Measurements from ENCODE around the gene CDK2.
"Not testable (repeated sequence)": the region's sequence is repeated elsewhere in the genome, so short reads cannot be mapped to it uniquely, and the experiment has no call there.

CDK2 gene

DNA sequence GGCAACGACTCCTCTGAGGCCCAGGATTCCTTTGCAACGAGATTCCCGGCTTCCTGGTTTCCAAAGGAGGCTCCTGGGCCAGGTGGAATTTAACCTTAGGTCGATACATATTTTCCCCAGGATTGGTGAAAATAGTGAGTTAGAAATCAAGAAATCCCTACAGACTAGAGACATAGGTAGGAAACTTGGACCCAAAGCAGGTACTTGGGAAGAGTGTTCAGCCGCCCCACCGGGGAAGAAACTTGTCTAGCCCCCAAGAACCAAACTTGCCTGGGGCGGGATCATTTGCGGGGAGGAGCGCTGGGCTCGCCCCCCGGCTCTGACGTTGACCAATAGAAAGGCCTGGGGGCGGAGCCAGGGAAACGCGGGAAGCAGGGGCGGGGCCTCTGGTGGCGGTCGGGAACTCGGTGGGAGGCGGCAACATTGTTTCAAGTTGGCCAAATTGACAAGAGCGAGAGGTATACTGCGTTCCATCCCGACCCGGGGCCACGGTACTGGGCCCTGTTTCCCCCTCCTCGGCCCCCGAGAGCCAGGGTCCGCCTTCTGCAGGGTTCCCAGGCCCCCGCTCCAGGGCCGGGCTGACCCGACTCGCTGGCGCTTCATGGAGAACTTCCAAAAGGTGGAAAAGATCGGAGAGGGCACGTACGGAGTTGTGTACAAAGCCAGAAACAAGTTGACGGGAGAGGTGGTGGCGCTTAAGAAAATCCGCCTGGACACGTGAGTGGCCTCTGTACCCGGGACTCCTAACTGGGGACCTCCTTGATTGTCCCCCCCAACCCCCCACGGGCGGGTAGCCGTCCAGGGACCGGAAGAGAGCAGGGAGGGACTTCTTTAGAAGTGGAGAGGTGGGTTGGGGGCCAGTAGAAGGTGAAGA is at the start of gene CDK2:
Gene CDK2 (plus strand): TSS at position 423 of the 874 bp plus-strand sequence. CDS start 179 bp downstream, at position 602.
- FAIRE-seq, result peak; percentile 41
- peak; percentile 56 for DNase-seq (ENCODE audit: low spot score)

DNA sequence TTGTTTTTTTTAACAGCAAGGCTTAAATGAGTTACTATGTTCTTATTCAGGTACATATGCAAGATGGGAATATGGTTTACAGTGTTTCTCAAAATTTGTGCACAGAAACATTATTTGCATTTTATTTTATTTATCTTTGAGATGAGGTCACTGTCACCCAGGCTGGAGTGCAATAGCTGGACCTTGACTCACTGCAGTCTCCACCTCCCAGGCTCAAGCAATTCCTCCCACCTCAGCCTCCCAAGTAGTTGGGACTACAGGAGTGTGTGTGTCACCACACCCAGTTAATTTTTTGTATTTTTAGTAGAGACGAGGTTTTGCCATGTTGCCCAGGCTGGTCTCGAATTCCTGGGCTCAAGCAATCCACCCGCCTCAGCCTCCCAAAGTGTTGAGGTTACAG is 47.6 kb upstream of the CDK2 start:
- FAIRE-seq, result not testable (repeated sequence)
- DNase-seq (ENCODE audit: low spot score), result peak; percentile 38

DNA sequence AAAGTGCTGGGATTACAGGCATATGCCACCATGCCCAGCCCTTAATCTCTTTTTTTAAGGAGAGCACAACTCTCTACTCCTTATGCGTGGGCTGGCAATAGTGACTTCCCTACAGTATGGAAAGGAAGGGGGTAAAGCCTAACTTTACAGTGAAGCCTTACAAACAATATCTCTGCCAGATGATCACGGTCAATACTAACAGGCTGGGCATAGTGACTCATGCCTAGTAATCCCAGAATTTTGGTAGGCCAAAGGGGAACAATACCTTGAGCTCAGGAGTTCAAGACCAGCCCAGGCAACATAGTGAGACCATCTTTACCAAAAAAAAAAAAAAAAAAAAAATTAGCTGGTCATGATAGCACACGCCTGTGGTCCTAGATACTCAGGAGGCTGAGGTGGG is 44.5 kb upstream of the CDK2 start:
- FAIRE-seq, result no peak
- no peak for DNase-seq (ENCODE audit: low spot score)

GRCh38 chr12:55923648-55924047 is 43.0 kb upstream of the CDK2 start:
- FAIRE-seq, result not testable (repeated sequence)

DNA sequence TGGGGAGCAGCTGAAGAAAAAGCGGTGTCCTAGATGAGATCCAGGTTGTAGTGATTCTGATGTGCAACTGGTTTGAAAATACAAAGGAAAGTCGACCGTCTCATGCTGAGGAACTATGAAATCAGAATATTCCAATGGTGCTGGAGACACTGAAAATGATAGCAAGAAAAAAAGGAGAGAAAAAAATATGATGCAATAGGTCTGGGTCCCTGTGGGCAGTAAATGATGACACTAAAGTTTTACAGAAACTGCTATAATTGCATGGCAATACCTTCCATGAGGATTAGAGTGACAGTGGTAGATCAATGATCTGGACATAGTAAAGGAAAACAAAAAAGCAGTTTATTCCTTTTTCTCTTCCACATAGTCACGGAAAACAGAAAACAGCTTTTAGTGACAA is 41.3 kb upstream of the CDK2 start:
- DNase-seq (ENCODE audit: low spot score), result no peak
- FAIRE-seq, result no peak

More at GRCh38 chr12:55923648-55924047, 43.0 kb upstream of the CDK2 start:
- DNase-seq (ENCODE audit: low spot score), result not testable (repeated sequence)

DNA sequence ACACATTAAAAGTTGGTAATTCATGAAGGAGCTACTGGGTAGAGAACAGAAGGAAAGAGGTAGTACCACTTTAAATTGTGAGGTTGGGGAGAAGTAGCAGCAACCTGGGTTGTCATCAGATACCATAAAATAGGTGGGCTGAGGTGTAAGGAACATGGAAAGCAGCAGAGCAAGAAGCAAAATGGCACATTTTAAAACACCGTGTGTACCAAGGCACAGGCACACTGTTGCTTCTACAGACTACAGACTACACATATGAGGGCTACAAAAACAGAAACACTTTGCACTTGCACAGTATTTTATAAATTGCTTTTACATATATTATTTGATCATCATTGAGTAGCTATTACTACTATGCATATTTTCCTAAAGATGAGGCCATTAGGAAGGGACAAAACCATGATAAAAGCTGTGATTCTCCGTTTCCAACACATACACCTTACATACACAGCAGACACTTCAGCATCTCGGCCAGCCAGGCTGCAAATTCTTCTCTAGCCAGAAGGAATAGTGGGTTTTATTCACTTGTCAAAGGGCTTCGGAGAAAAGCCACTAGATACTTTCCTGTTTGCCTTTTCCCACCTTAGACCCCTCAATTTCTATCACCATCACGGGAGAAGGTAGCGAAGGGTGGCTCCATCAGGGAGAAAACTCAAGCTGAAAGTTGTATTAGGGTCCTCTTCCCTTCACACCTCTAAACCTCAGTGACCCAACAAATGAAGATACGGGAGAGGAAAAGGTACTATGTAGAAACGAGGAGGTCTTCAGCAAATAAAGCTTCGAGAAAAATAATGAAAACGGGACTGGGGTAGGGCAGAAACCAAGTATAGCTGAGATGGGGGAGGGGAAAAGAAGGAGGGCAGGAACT is 40.5 kb upstream of the CDK2 start:
- FAIRE-seq (no peak), DNase-seq (ENCODE audit: low spot score) (no peak)

GRCh38 chr12:55926738-55927587 is 39.7 kb upstream of the CDK2 start:
- FAIRE-seq (peak; percentile 12), DNase-seq (ENCODE audit: low spot score) (peak; percentile 81)

- no peak for FAIRE-seq
Measured at GRCh38 chr12:55927588-55928502, 38.8 kb upstream of the CDK2 start, which contains the start of gene PYM1. TSS of gene PYM1 (minus strand) at chr12:55927894. CDS start at chr12:55927761, 133 bp downstream.

GRCh38 chr12:55929306-55929791 is 37.3 kb upstream of the CDK2 start:
- FAIRE-seq, result no peak

More at GRCh38 chr12:55927588-55928502, 38.8 kb upstream of the CDK2 start, which contains the start of gene PYM1:
- peak; percentile 50 for DNase-seq (ENCODE audit: low spot score)

DNA sequence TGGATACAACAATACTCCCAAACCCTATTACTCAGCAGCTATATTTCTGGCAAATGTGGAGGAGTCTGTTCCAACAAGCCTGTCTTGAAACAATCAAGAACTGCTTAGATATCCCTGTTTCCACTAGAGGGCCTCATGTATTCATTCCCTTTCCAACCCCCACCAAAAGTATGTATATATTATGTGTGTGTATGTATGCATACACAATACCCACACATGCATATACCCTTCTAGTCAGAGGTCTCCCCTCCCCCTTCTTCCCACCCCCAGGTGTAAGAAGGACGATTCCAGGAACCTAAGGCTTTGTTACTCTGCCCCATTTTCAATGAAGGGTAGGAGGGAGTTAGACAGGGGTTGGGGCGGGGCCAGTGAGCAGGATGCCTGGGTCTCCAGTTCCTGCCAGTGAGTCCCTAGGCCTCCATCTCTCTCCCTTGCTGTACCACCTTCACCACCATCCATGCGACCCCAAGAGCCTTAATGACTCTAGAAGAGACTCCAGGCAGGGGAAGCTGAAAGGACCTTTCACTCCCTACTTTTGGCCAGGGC is 35.8 kb upstream of the CDK2 start, which contains the start of gene DGKA:
Gene DGKA (plus strand): TSS at position 392 of the 546 bp plus-strand sequence. CDS start 5,342 bp downstream, outside the sequence.
- peak; percentile 31 for DNase-seq (ENCODE audit: low spot score)
- FAIRE-seq, result no peak

More at GRCh38 chr12:55929306-55929791, 37.3 kb upstream of the CDK2 start:
- no peak for DNase-seq (ENCODE audit: low spot score)

DNA sequence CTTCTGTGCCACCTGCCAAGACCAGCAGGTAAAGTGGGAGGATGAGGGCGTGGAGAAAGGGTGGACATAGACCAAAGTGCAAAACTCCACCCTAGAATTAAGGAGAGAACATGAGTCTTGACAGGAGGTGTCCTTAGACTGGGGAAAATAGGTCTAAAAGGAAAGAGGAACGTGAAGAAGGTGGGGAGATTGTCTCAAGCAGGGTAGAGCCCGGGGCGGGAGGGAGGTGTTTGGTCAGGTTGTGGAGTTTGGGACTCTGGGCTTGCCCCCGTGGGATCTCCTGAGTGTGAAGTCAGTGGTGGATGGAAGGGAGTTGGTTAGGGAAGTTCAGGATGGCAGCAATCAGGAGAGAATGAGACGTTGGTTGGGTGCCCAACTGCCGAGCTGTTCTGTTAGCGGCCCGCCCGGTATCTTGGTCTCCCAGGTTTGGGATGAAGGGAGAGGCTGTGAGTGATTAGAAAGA is 35.3 kb upstream of the CDK2 start:
- FAIRE-seq, result no peak
- no peak for DNase-seq (ENCODE audit: low spot score)

GRCh38 chr12:55931780-55932550 is 34.7 kb upstream of the CDK2 start:
- FAIRE-seq (no peak), DNase-seq (ENCODE audit: low spot score) (no peak)

DNA sequence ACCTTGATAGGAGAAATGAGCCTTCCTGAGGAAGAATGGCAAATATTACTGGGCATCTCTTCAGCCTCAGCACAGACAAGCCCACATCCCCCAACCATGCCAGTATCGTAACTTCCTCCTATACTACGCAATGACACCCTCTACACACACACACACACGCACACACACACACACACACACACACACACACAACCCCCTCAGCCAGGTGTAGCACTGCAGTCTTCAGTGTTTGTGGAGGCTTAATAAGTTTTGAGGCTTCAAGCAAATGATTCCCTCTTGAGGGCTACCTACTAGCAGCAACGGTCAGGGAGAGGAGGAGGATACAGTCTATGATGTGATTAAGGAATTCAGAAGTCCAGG is 34.1 kb upstream of the CDK2 start:
- FAIRE-seq, result no peak
- DNase-seq (ENCODE audit: low spot score), result no peak

DNA sequence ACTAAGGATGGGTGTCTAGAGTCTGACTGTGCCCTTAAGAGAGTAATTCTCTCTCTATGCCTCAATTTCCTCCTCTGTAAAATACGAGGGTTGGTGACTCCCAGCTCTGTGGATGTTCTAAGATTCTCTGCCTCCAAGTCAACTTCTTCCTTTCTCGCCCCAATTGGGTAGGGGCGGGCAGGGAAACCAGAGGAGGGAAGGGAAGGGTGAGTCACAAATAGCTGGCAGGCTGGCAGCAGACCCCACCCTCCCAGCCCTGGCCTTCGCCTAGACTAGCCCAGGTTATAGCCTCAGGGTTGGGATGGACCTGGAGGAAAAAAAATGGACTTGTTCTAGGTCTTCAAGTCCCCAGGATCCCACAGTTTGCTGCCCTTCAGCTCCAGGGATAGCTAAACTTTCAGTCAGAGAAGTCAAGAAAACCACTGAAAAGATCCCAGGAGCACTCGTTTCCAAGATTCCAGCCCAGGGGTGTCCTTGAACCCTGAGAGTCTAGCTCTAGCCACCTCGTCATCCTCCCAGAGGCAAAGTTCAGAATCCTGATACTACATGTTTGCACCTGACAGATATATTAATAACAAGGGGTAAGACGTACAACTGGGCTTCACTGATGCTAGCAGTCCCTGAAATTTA is 33.3 kb upstream of the CDK2 start:
- DNase-seq (ENCODE audit: low spot score) (peak; percentile 24), FAIRE-seq (no peak)

- FAIRE-seq, result no peak
- DNase-seq (ENCODE audit: low spot score), result no peak
Measured at GRCh38 chr12:55933799-55934742, 32.6 kb upstream of the CDK2 start.

DNA sequence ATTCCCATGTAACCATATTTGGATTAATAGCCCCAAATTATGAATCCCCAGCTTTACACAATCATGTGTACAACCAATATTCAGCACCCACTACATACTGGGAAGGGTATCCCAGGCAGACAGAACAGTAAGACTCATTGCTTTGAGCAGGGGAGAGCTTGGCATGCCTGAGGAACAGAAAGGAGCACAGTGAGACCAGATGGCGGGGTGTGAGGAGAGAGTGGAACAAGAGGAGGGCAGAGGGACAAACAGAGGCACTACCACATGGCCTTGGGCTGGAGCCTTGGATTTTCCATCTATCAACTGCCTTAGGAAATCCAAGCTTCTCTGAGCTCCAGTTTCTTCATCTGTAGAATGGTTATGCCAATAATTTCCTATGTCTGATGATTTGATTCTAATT is 31.9 kb upstream of the CDK2 start:
- FAIRE-seq, result no peak
- DNase-seq (ENCODE audit: low spot score), result no peak

GRCh38 chr12:55935738-55936151 is 30.9 kb upstream of the CDK2 start:
- DNase-seq (ENCODE audit: low spot score) (no peak), FAIRE-seq (no peak)

All from RCC 7860 (cell line).